Measurements from ENCODE around the gene EHD1.

GRCh38 chr11:64878494-64879243 is at the start of gene EHD1:
- TF ChIP-seq CTCF (IDR thresholded peaks at IDR 0.05) = peak in 2 of 3 donors; percentile 38 to 41
- TF ChIP-seq POLR2A (IDR thresholded peaks at IDR 0.05) = peak; percentile 87

Measured in breast epithelium (tissue), 3 donors.